HepG2 (cell line): Measurements from ENCODE around the gene UQCRC2. TPM values are rescaled to one million over a fixed set of nuclear protein-coding genes. Genes with fewer than 3 reads are reported as not detected.

Experiments
- ATAD3A ChIP-seq: sonication (generic); formaldehyde crosslinking; IDR thresholded peaks from 2 replicates; pipeline ENCODE4 v1.4.0; 2020; ENCODE audit warnings: missing genetic modification reagents
- ATF7-NPFF ChIP-seq: sonication (generic); formaldehyde crosslinking; IDR thresholded peaks from 2 replicates; pipeline ENCODE4 v1.8.1; 2023; ENCODE audit warnings: mild to moderate bottlenecking, low read depth, missing genetic modification reagents, moderate library complexity
- CEBPG ChIP-seq: IDR thresholded peaks from 2 replicates; pipeline ENCODE4 v1.6.1; 2016
- ELK4 ChIP-seq: sonication (generic); formaldehyde crosslinking; IDR thresholded peaks from 2 replicates; pipeline ENCODE4 v1.9.0; 2021; ENCODE audit warnings: missing genetic modification reagents, borderline replicate concordance
- FOXJ3 ChIP-seq: sonication (generic); formaldehyde crosslinking; IDR thresholded peaks from 2 replicates; pipeline ENCODE4 v1.4.0; 2020; ENCODE audit warnings: missing genetic modification reagents, mild to moderate bottlenecking, borderline replicate concordance
- HDAC6 ChIP-seq: fragments of 200-600 bp; sonication (generic); IDR thresholded peaks from 2 replicates; pipeline ENCODE4 v1.7.0; 2017; ENCODE audit warnings: mild to moderate bottlenecking, antibody characterized with exemption, low read length, low read depth
- HOXA9 ChIP-seq: sonication (generic); formaldehyde crosslinking; IDR thresholded peaks from 2 replicates; pipeline ENCODE4 v1.8.1; 2022; ENCODE audit warnings: missing genetic modification reagents, mild to moderate bottlenecking, moderate library complexity, borderline replicate concordance
- PITX1 ChIP-seq: sonication (generic); formaldehyde crosslinking; IDR thresholded peaks from 2 replicates; pipeline ENCODE4 v1.5.1; 2020; ENCODE audit warnings: mild to moderate bottlenecking, missing genetic modification reagents
- RBAK ChIP-seq: sonication (generic); formaldehyde crosslinking; IDR thresholded peaks from 2 replicates; pipeline ENCODE4 v1.5.1; 2020; ENCODE audit warnings: mild to moderate bottlenecking, missing genetic modification reagents
- RBM22 ChIP-seq: fragments of 200-400 bp; formaldehyde crosslinking; optimal IDR thresholded peaks from 2 replicates; pipeline ENCODE3; 2017; ENCODE audit warnings: mild to moderate bottlenecking, low read length, moderate library complexity
- ZC3H4 ChIP-seq: sonication (generic); formaldehyde crosslinking; IDR thresholded peaks from 2 replicates; pipeline ENCODE4 v1.4.0; 2020; ENCODE audit warnings: missing genetic modification reagents, borderline replicate concordance
- ZNF234 ChIP-seq: sonication (generic); formaldehyde crosslinking; conservative IDR thresholded peaks from 2 replicates; pipeline ENCODE4 v1.5.1; 2020; ENCODE audit warnings: mild to moderate bottlenecking, missing genetic modification reagents
- ZNF687 ChIP-seq: sonication (generic); formaldehyde crosslinking; IDR thresholded peaks from 2 replicates; pipeline ENCODE4 v1.5.1; 2020; ENCODE audit warnings: mild to moderate bottlenecking, missing genetic modification reagents, moderate library complexity
- ZSCAN30 ChIP-seq: sonication (generic); formaldehyde crosslinking; IDR thresholded peaks from 2 replicates; pipeline ENCODE4 v1.5.0; 2020; ENCODE audit warnings: mild to moderate bottlenecking, missing genetic modification reagents
- ZSCAN5A ChIP-seq: sonication (generic); formaldehyde crosslinking; IDR thresholded peaks from 2 replicates; pipeline ENCODE4 v1.8.0; 2022; ENCODE audit warnings: mild to moderate bottlenecking, missing genetic modification reagents, borderline replicate concordance
- ZUFSP ChIP-seq: sonication (generic); formaldehyde crosslinking; IDR thresholded peaks from 2 replicates; pipeline ENCODE4 v1.9.0; 2021; ENCODE audit warnings: missing genetic modification reagents, mild to moderate bottlenecking, borderline replicate concordance
- polyA plus RNA-seq, 8 experiments: library from polyadenylated mRNA; depleted of rRNA in 3 of 8; stranded (reverse) in 7 of 8; unstranded in 1 of 8; fragments of >200 nt; fragmentation: Illumina TruSeq in 4 of 8; extraction: Trizol in 4 of 8; gene quantifications; 2 replicates each; pipeline versions ENCODE4 v1.2.1 to v1.2.3, GENCODE V29; 2011 to 2016; ENCODE audit warnings: low read depth in 4 of 8, missing spikeins in 1 of 8, mixed read lengths in 1 of 8; ENCODE audit not compliant: insufficient read depth in 1 of 8
- total RNA-seq, 5 experiments: library from RNA; depleted of rRNA; stranded (reverse); fragments of >200 nt; fragmentation: Illumina TruSeq; extraction: Trizol; gene quantifications; 2 replicates each; pipeline ENCODE4 v1.2.3, GENCODE V29; 2016; ENCODE audit warnings: low read depth in 1 of 5

The UQCRC2 gene
- total and polyA plus RNA-seq, 2 of the 13 experiments (the other 11 are each of a cell fraction or from before 2014, with no cell fraction given) = 442 to 536 TPM

GRCh38 chr16:22006636-22007035, 53.5 kb downstream of the UQCRC2 start (continued):
- TF ChIP-seq ELK4 (CRISPR knock-in tag) (no peak), CEBPG (CRISPR knock-in tag) (no peak), RBAK (CRISPR knock-in tag) (no peak), FOXJ3 (CRISPR knock-in tag) (no peak), ZNF234 (CRISPR knock-in tag) (no peak), ATF7-NPFF (CRISPR knock-in tag) (0 out of 2 replicates have a peak, but pooled peaks have one; percentile 2), HDAC6 (no peak), ATAD3A (CRISPR knock-in tag) (no peak), PITX1 (no peak), ZSCAN30 (peak; percentile 65; the same call in 1 of the 2 replicates), ZSCAN5A (CRISPR knock-in tag) (no peak), HOXA9 (CRISPR knock-in tag) (no peak), ZUFSP (no peak), RBM22 (no peak), ZC3H4 (CRISPR knock-in tag) (no peak), ZNF687 (CRISPR knock-in tag) (no peak)
